HG03103 (cell line): ENCODE measurements around the gene PISD.

ENCODE experiments used
- ATAC-seq: cut with Tn5 transposase; IDR thresholded peaks from one replicate; pipeline ENCODE4 v1.9.1; 2021; ENCODE audit warnings: low read depth; ENCODE audit not compliant: unreplicated experiment

PISD gene

GRCh38 chr22:31653944-31654343, 8.1 kb downstream of the PISD start:
- ATAC-seq, result no peak

DNA sequence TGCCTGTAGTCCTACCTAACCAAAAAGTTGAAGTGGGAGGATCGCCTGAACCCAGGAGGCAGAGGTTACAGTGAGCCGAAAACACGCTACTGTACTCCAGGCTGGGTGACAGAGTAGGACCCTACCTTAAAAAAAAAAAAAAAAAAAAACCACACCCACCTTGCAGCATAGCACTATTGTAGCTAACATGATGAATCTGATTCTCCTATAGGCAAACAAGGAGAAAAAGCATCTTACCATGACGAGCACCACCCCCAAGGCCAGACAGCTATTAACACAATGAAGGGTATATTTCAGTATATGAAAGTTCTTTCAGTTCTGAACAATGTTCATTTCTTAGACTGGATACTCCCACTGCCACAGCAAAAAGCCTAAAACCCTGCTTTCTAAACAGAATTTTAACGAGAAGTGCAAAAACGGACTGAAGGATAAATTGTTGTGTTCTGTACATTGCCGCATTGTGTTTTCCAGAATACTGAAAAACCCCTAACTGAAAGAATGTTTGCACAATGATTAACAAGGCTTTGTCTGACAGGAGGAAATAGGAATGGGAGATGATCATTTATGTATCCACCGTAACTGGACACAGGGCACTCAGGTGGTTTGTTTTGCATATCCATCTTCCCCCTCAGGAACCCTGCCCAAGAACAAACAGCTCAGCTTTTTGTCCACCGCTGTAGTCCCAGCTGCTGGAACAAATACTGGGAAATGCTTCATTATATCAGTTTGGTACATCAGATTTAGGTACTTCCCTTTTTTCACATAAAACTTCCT, 8.9 kb downstream of the PISD start:
- ATAC-seq, result no peak

DNA sequence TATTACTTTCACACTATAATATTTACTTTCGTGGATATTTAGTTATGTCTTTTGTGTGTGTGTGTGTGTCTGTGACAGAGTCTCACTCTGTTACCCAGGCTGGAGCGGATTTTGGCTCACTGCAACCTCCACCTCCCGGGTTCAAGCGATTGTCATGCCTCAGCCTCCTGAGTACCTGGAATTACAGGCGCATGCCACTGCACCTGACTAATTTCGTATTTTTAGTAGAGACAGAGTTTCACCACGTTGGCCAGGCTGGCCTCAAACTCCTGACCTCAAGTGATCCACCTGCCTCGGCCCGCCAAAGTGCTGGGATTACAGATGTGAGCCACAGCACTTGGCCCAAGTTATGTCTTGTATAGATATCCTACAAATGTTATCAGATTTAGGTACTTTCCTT, 9.9 kb downstream of the PISD start:
- ATAC-seq, result no peak

DNA sequence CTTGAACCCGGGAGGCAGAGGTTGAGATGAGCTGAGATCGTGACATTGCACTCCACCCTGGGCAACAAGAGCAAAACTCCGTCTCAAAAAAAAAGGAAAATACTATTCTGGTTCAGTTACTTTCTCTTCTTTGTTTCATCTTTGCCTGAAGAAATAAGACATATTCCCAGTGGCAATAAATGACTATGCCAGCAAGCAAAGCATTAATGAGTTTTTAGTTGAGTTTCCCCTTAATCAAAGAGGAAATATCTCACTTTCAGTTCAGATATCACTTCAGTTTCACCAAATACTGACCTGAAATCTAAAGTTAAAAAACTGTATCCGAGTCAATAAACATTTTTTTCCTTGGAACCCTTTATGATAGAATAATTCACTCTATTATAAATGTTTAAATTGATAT, 10.4 kb downstream of the PISD start:
- ATAC-seq, result no peak

DNA sequence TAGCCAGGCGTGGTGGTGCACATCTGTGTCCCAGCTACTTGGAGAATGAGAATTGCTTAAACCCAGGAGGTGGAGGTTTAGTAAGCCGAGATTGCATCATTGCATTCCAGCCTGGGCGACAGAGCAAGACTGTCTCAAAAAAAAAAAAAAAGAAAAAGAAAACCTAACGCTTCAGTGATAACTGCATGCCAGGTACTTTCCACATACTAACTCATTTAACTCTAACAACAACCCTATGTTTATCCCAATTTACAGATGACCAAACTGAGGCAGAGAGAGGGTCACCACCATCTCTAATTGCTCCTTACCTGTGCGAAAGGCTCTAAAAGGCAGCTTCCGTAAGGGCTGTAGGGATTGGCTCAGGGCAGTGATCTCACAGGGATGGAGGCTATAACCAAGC, 11.6 kb downstream of the PISD start:
- no peak for ATAC-seq

DNA sequence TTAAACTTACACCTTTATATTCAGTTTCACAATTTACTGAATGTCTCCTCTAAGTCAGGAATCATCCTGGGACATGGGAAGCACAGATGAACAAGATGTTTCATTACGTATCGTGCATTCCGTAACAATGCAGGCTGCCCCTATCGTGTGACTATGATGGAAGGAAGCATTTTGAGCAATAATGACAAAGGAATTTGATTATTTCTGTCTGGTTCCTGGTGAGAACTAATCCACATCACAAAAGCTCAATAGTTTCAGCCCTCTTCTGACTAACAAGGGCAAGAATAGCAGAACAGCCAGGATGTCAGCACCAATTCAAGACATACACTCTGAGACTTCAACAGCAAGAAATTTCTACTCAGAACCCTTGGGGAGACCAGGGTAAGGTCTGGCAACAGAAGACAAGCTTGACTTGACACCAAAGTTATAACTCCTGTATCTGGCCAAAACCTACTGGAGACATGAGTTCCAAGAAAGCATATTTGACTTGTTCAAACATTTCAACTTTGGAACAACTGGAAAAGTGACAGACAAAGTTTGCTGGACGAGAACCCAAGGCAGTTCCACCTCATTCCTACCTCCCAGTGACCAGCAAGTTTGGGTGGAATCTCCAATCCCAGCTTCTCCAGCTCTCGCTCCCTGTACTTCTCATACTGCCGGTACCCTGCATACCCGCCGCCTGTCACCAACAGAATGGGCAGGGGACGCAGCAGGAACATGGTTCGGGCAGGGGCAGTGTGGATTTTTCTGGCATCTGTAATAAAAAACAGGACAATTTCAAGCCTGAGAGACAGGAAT, 14.3 kb downstream of the PISD start:
- no peak for ATAC-seq

GRCh38 chr22:31647066-31647465, 14.9 kb downstream of the PISD start:
- no peak for ATAC-seq

DNA sequence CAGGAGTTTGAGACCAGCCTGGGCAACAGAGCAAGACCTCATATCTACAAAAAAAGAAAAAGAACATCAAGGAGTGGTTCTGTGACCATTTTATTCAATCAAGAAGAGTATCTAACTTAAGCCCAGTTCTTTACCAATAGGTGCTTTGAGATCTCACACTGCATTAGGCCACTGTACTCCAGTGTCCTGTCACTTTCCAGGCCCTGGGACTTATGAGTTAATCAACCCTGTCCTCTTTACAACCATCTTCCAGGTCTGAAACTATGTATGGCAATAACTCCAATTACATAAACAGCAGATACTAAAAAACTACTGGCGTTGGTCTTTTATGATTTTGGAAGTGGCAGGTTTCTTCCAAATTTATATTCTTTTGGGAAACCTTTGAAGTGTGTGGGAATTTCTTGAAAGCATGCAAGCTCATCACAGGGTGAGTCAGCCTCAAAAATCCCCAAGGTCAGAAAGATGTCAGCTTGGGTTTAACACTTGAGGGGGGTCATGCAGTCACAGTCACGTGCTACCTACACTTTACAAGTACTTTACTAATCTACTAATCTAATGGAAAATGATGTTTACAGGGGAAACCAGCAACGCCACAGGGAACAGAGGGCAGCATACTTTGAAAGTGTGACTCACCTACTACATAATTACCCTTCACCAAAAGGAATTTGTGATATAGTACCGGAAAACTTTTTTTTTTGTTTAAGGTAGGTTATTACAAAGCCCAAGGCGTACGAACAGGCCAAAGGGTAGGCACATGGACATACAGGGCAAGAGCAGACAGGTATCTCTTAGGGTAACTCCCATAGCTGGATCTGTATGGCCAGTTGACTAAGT, 15.6 kb downstream of the PISD start:
- ATAC-seq, result no peak

DNA sequence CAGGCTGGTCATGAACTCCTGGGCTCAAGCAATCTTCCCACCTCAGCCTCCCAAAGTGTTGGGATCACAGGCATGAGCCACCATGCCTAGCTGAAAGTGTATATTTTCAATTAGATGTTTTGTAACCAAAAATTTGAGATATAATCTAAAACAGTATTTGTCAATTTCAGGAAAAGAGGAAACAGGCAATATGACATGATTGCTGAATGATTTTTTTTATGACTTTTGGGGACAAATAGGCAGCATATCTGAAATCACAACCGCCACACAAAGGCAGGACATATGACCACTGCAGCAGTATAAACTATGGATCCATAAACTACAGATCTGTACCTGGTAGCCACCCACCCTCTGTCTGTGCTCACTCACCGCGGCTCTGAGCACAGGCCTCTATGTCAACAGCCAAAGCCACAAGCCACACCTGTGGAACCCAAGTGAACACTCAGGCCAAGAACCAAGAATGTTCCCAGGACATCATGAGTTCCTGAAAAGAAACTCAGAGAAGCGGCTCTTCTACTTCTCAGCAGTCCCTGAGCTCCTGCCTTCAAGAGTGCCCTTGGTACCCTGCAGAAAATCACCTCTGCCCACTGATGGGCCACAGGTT, 22.5 kb downstream of the PISD start:
- no peak for ATAC-seq

DNA sequence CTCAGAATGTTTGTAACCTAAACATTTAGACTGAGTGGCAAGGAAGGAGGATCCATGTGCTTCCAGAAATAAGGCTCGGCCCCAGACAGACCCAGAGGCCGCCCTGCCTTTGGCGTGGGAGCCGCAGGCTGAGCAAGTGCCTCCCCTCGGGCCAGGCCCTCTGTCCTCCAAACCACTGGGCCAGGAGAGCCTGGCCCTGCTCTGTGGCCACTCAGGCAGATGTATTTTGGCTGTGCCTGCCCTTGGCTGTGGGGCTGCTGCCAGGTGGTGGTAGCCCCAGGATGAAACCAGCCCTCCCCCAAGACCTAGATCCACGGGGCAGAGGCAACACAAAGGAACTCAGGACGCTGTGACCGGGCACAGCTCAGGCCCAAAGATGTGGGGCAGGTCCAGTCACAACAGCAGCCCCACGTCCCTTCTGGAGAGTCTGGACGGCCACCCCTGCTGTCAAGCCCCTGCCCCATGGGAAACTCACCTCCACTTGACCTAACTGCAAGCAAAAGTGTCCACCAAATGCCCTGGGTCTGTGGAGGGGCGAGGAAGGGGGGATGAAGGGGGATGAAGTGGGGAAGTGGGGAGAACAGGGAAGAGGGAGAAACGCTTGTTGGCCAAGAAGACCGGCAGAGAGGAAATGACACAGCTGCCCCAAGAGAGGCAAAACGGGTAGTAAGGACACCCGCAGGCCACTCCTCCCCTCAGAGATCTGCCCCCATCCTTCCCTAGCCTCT, 24.0 kb downstream of the PISD start:
- no peak for ATAC-seq

- no peak for ATAC-seq
These were observed 24.5 kb downstream of the PISD start for GRCh38 chr22:31637447-31637890.

GRCh38 chr22:31635638-31636306, 26.2 kb downstream of the PISD start:
- ATAC-seq, result no peak

- ATAC-seq, result no peak
These were observed 30.6 kb downstream of the PISD start for GRCh38 chr22:31631436-31631835.

DNA sequence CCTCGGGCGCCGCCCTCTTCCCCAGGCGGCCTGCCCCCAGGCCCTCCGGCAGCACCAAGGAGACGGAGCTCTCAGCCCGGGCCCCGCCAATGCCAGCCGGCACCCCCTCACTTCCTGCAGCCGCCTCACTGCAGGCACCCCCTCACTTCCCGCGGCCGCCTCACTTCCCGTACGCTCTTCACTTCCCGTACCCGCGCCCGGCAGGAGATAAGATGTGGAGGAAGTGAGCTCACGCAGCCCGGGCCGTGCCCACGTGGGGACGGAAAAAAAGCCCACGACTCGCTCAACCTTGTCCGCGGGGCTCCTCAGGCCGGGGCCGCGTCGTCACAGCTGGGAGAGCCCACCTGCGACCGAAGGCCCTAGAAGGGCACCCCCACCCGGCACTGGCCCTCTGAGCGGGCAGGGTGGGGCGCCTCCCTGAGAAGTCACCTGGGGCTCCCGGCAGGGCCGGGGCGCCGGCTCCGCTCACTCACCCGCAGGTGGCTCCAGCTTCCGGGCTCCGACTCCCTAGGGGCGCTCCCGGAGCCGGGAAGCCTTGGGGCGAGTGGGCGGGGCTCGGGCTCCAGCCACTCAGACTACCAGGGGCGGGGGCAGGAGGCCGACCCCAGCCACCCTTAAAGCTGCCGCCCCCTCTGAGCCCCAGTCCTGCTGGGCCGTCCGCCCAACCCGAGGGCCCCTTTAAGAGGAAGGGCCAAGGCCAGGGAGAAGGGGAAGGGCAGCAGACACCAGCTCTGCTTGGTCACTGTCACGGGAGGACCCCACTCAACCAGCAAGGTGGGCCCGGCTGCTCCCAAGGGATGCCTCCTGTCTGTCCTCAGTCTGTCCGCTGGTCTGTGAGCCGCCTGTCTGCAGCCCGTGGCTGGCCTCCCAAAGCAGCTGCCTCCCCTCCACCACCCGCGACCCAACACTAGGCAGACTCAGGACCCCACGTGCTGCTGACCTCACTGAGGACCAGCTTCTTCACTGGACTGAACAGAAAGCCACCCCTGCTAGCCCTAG, 31.4 kb downstream of the PISD start:
- no peak for ATAC-seq

DNA sequence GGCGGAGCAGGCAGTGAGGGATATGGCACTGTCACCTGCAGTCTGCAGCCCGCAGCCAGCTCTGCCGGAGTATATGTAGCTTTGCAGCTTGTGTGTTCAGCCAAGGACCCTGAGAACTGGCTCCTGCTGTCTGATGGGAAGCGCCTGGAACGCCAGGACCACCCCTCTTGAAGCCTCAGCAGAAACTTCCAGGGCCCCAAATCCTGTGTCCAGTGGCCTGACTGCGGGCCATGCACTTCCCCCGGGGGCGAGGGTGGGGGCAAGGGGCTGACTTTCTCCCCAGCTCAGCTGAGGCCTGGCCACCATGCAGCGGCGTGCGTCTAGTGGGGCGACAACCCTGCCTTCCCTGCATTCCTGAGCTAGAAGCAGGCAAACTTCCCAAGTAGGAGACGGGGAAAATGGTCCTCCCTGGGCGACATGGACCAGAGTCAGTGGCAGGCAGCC, 32.3 kb downstream of the PISD start:
- no peak for ATAC-seq

GRCh38 chr22:31628969-31629708, 32.9 kb downstream of the PISD start:
- ATAC-seq, result no peak

GRCh38 chr22:31628362-31628761, 33.7 kb downstream of the PISD start:
- no peak for ATAC-seq
